CD1c-positive myeloid dendritic cell (primary cell): ENCODE data around the gene GIMD1.

ENCODE experiments used
- DNase-seq: peaks from one replicate; pipeline ENCODE4 v3.0.0-alpha.2; 2016; ENCODE audit errors: extremely low spot score

The GIMD1 gene

GRCh38 chr4:106315476-106315967 is 53.1 kb downstream of the GIMD1 start:
- DNase-seq: peak; percentile 48

- DNase-seq: no peak
Observed at GRCh38 chr4:106314960-106315359, 53.6 kb downstream of the GIMD1 start.

GRCh38 chr4:106312997-106313522 is 55.5 kb downstream of the GIMD1 start:
- DNase-seq: no peak

- DNase-seq: no peak
Observed at GRCh38 chr4:106312377-106312776, 56.2 kb downstream of the GIMD1 start.
